ENCODE data around the gene CEMIP.

The CEMIP gene

GRCh38 chr15:80998251-80998650 is 219.1 kb downstream of the CEMIP start:
- DNase-seq (ENCODE audit: low read depth in 1 of 2, low spot score in 1 of 2) = no peak

DNA sequence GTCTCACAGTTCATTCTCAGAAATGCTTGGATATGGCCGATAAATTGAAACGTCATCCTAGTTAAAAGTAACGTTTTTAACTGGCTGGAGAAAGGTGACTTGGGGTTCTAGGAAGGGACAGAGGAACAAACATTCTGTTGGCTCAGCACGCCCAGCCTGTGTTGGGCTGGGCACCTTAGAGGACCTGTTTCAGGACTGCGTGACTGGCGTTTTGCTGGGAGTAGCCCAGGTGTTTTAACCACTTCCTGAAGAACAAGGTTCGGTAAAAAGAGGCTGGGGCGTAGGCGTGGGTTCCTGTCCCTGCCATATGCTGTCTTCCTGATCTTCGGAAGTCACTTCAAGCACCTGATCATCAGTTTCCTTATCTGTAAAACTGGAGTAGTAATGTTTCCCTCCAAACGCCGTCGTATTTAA is 220.5 kb downstream of the CEMIP start:
- DNase-seq (ENCODE audit: low read depth in 1 of 2, low spot score in 1 of 2) = peak in 1 of 2 donors; percentile 22

GRCh38 chr15:81000144-81000623 is 221.0 kb downstream of the CEMIP start:
- no peak for DNase-seq (ENCODE audit: low read depth in 1 of 2, low spot score in 1 of 2)

DNA sequence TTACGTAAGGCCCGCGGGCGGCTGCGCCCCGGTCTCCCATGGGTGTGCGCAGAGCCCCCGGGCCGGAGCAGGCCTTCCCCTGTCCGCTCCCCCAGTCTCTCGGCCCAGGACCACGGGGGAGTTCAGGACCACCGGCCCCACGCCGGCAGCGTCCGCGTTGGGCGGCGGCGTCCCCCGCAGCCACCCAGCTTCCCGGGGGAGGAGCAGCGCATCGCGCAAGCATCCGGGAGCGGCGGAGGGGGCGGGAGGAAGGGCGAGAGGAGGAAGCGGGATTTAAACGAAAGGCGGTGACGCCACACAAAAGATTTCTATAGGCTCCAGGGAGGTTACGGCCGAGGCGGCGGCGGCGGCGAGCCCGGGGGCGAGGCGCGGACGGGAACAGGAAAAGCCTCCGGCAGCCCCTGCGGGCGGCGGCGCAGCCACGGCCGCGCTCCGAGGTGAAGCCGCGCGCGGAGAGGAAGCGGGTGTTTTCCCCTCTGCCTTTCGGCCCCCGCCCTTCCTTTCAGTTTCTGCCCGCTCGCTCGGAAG is 221.5 kb downstream of the CEMIP start, which contains the start of gene TLNRD1:
TSS of gene TLNRD1 (plus strand) at position 300 of the 528 bp plus-strand sequence. CDS start 1,349 bp downstream, outside the sequence.
- peak; percentile 63 to 69 for DNase-seq (ENCODE audit: low read depth in 1 of 2, low spot score in 1 of 2)
